HG03175 (cell line): ENCODE results near the gene ARL10.
"Not testable (repeated sequence)": the region's sequence is repeated elsewhere in the genome, so short reads cannot be mapped to it uniquely, and the experiment has no call there.

Experiments used
- ATAC-seq: cut with Tn5 transposase; IDR thresholded peaks from one replicate; pipeline ENCODE4 v1.9.1; 2021; ENCODE audit warnings: mild to moderate bottlenecking, moderate library complexity; ENCODE audit not compliant: unreplicated experiment

The ARL10 gene

DNA sequence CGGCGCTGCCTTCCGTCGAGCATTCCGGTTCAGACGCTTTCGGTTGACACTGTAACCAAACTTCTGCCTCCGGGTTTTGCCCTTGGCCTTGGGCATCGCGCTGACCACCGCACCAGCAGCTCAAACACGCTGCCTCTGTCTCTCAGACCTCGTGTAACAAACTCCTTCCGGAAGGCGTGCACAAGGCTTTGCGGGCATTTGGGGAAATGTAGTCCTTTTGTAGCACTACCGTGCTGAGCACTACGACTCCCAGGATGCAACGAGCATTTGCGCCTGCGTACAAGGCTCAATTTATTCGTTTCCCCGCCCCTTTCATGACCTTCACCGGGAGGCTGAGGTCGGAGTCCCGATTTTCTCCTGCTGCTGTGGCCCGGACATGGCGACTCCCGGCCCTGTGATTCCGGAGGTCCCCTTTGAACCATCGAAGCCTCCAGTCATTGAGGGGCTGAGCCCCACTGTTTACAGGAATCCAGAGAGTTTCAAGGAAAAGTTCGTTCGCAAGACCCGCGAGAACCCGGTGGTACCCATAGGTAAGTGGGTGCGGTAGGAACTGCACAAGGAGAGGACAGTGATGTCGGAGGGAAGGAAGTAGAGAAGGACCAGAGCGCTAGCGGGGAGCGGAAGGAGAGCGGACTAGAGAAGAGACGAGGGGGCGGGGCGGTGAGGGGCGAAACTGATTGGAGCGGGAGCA lies 23.3 kb downstream of the ARL10 start, which contains the start of the genes HIGD2A and NOP16:
Gene HIGD2A, plus strand, starts transcription at position 308 of the 691 bp plus-strand sequence. Its CDS starts 69 bp downstream, at position 377.
Gene NOP16, minus strand, starts transcription at position 155 of the 691 bp plus-strand sequence. Its CDS starts 59 bp downstream, at position 96.
- ATAC-seq = peak; percentile 88

DNA sequence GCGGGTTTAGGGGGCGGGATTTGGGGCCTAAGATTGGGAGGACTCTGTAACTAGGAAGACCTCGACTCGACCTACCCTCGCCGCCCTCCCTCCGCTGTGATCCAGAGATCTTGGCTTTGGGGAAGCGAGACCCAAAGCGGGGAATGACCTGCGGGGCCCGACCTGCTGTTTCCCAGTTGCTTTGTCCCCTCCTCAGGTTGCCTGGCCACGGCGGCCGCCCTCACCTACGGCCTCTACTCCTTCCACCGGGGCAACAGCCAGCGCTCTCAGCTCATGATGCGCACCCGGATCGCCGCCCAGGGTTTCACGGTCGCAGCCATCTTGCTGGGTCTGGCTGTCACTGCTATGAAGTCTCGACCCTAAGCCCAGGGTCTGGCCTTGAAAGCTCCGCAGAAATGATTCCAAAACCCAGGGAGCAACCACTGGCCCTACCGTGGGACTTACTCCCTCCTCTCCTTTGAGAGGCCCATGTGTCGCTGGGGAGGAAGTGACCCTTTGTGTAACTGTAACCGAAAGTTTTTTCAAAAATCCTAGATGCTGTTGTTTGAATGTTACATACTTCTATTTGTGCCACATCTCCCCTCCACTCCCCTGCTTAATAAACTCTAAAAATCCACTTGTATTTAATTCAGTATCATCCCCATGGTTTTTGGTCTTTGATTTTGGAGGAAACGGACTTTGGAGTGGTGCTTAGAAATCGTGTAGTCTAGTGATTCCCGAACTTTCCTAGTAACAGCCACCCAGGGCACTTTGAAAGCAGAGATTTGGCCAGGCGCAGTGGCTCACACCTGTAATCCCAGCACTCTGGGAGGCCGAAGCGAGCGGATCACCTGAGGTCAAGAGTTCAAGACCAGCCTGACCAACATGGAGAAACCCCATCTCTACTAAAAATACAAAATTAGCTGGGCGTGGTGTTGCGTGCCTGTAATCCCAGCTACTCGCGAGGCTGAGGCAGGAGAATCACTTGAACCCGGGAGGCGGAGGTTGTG lies 24.1 kb downstream of the ARL10 start:
- ATAC-seq = peak; percentile 34

DNA sequence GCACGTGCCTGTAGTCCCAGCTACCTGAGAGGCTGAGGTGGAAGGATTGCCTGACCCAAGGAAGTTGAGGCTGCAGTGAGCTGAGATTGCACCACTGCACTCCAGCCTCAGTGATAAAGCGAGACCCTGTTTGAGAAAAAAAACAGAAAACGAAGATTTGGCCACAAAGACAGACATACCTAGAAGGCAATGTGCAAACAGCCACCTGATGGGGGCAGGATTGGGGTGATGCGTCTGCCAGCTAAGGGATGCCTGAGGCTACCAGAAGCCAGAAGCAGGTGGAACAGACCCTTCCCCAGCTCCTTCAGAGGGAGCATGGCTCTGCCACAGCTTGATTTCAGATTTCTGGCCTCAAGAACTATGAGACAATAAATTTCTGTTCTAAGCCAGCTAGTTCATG lies 26.2 kb downstream of the ARL10 start:
- ATAC-seq = no peak

DNA sequence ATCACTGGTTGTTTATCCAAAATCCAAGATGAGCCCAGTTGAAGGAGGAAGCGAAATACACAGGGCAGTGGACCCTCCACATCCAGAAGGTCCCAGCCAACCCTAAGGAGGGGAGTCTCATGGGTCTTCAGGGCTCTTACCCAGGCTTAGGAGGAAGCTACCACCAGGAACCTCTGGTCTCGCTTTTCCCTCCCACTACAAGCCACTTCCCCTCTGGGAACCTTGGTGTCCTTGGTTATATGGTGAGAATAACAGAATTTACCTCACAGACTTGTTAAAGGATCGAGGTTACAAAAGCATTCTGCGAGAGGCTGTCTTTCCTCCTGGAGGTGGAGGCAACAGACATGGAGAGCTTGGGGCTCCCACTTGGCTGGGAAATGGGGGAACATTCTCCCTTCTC lies 26.7 kb downstream of the ARL10 start:
- no peak for ATAC-seq

DNA sequence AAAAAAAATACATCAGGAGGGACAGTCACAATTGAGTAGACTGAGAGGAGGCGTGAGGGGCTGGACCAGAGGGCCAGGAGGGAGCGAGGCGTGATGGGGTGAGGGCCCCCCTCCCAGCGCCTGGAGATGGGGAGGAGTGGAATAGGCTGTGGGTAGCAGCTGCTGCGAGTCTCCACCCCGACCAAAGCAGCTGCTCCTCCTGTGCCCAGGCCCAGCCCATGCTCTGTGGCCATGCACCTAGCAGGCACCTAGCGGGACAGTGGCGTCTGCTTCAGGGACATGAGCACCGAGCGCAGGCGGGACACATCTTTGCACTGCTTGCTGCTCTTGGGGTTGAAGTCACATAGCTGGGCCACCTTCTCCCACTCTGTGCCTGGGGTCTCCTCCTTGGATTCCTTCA lies 27.2 kb downstream of the ARL10 start:
- no peak for ATAC-seq

DNA sequence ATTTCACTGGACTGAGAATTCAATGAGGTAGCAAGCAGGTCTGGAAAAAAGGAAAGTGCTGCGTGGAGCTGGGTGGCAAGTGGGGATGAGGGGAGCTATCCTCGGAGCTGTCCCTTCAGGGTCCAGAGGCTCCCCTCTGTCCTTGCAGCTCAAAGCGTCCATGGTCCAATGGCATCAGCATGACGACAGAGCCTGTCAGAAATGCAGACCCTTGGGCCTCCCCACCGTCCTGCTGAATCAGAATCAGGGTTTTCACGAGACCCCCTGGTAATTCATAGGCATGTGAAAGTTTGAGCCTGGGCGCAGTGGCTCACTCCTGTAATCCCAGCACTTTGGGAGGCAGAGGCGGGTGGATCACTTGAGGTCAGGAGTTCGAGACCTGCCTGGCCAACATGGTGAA lies 28.8 kb downstream of the ARL10 start:
- no peak for ATAC-seq

DNA sequence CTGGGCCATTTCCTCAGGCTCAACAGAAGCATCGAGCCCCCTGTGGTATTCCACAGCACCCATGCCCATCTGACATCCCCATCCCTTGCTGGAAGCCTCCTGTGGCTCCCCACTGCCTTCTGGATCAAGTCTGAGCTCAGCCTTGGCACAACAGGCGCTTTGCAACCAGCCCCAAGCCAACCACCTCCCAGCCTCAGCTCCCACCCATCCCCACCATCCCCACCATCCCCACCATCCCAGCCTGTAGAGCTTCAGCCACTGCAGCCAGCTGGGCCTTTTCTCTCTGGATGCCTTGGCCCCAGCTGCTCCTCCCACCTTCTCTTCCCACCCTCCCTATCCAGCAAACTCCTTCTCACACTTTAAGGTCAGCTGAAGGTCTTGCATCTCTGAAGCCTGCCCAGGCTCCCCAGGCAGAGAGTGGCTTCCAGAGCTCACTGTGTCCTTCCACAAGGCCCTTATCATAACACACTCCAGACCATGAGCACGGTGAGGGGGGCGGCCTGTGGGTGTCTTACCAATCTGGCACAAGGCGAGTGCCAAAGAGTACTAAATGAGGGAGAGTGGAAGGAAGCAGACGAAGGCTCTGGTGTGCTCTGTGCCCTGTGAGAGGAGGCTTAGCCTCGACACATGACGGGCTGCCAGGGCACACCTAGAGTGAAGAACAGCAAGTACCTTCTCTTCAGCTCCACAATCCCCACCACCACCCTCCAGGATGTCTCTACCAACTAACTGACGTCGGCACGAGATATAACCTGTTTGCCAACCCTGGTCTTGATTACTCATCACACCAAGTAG lies 29.8 kb downstream of the ARL10 start:
- ATAC-seq = no peak

DNA sequence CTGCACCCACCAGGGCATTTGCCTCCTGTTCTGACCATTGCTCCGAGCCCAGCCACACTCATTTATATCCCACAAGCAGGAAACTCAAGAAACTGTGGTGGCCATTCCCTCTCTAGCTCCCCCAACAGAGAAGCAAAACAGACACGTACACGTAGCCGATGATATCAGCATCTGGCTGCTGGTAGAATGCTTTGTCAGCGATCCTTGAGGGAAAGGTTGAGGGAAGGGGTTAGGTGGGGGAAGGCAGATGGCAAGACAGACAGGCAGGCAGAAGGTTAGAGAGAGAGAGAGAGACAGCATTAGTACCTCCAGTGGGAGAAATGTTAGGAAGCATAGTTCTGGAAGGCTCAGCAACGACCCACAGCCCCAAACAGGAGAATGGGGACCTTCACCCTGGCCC lies 31.0 kb downstream of the ARL10 start:
- ATAC-seq = no peak

DNA sequence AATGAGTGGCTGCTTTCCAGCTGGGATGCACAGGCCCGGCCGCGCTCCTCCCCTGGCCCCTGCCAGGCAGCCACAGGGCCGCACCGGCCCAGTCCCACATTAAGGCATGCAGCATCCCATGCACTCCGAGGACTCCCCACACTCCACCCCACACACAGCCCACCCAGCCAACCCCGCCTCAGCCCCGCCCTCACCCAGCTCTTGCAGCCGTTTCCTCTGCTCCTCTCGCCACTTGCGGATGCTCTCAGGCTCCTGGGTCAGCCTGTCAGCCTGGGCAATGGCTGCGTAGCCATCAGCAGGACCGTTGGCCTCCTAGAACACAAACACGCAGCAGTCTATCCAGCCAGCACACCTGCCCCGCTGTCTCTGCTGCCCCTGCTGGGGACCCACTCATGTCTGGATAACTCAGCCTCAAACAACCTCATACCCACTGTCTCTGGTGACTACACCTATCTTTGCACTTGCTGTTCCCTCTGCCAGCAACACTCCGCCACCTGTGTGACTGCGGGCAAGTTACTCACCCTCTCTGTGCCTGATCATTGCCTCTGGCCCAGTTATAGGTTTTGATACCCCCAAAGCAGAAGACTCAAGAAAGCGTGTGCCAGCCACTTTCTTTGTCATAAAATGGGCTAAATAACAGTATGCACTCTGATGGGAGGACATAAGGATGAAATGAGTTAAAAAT lies 32.6 kb downstream of the ARL10 start:
- no peak for ATAC-seq

DNA sequence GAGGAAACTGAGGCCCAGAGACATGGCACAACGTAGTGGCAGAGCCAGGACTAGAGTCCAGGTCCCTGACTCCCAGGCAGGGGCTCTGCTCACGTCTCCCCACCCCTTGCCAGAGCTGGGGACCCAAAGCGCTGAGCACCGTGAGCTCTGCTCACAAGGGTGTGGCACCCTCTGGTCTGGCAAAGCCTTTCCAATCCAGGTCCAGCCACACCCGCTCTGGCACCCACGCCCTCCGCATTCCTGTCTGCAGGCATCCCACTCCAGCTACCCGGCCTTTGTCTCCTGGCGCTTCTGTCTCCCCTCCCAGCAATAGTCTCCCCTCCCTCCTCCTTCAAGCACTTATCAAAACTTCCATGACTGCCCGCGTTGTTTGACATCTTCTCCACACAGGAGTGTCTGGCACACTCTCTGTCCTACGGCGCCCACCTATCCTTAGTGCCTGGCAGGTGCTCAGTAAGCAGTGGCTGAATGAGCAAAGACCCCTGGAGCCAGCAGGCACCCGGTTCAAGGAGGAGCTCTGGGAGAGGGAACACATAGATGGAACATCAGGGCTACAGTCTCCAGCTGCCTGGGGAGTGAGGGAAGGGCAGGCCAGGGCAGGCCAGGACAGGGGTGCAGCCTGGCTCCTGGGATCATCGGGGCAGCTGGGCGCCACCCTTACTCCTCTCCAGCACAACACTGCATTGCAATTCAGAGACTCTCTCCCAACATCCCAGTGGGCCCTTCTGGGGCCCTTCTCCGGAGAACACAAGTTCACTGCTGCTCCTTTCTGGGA lies 35.3 kb downstream of the ARL10 start:
- ATAC-seq = no peak

DNA sequence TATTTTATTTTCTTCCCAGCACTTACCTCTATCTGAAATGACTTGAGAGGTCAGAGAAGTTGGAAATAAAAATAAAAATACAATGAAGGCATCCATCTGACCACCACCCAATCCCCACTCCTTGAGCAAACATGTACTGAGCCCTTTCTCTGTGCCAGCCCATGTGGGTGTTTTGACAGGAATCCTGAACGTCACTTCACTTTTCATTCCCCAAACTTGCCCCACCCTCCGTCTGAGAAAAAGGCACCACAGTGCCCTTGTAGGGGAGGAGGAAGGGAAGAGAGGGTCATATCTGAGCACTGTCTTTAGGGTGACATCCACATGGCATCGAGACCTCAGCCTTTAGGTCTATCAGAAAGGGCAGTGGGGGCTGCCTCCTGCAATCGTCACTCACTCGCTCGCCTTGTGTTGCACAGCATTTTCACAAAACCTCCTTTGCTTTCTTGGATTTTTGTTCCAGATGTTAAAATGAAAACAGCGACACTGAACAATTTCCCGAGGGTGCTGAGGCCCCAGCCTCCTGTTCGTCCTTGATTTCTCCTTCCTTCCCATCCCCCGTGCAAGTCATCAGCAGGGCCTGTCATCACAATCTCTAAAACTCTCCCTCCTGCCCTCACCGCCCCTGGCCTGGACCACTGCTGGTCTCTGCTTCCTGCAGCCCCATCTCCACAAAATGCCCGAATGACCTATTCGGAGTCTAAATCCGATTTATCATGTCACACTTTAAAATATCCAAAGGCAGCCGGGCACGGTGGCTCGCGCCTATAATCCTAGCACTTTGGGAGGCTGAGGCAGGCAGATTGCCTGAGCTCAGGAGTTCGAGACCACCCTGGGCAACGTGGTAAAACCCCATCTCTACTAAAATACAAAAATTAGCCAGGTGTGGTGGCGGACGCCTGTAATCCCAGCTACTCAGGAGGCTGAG lies 36.3 kb downstream of the ARL10 start:
- no peak for ATAC-seq

DNA sequence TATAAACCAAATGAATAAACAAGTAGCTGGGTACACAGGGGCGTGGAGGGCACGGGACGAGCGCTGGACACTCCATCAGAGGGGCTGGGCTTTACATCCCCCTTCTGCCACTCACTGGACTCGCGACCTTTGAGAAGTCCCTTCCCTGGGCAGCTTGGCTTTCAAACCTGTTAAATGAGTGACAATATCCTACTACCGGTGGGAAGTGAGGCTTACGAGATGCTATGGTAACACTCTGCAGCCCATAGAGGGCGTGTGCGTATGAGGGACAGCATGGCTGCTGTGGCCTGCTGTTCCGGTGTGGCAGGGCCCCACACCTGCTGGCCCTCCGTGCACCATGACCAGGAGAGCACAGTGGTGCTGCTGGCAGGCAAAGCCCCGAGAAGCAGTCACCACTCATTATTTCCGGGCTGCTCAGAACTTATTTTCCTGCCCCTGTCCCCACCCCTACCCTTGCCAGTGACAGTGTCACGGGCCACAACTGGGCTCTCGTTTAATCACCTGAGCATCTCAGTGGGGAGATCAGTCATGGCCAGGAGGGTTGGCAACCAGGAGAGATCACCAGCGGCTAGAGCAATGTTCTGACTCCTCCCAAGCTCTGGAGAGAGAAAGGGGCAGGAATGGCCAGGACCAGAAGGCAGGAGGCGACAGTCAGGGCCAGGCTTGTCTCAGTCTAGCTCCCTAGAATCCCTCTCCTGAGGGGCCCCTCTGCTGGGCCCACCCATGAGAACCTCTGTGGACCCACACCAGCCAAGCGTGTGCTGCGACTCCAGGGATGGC lies 40.6 kb downstream of the ARL10 start:
- ATAC-seq = no peak

DNA sequence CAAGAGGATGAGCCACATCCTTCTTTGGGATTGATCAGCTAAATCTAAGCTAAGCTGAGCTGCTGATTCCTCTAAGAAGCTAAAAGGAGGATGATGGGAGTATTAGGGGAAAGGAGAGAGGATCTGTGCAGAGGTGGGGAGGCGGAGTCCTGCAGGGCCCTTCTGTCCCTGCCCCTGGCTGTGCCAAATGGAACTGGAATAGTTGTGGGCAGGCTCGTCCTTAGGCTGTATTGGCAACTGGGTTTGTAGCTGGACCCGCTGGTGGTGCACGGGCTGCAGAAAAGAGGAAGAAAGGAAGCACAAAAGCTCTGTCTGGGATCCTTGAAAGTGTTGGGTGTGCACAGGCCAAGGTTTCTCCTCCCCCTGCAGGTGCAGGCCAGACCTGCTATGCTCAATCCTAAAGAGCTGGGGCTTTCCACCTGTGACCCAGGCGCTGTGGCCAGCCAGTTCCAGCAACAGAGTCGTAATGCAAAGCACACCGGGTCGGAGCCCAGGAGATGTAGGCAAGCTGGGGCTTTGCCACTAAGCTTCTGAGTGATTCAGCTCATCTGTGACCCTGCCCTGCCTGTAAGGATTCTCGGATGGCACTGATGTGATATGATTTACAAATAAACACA lies 41.3 kb downstream of the ARL10 start:
- no peak for ATAC-seq

DNA sequence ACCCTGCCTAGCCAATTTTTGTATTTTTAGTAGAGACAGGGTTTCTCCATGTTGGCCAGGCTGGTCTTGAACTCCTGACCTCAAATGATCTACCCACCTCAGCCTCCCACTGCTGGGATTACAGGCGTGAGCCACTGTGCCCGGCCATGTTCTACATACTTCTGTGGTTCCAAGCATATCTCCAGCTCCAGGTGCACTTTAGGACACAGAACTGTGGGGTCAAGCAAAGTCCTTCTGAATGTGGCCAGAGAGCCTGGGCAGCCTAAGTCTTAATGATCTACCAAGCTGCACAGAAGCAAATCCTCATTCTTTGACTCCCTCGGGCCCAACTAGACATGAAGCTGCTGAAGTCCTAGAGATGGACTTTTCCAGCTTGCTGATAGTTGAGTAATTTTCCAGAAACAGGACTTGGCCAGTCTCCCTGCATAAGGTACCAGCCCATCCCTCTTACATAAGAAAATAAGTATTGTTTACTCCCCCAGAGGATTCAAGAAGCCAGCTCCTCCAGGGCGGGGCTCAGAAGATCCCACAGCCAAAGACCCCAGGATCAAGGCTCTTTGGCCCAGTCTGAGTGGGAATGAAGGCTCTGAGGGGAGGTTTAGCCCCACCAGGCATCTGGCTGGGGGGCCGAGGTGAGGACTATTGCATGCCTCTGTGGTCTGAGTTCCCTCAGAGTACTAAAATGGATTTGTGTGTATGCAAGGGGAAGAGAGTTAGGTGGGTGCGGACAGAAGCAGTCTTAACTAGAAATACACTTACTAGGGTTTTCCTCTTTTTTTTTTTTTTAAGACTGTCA lies 42.4 kb downstream of the ARL10 start:
- no peak for ATAC-seq

DNA sequence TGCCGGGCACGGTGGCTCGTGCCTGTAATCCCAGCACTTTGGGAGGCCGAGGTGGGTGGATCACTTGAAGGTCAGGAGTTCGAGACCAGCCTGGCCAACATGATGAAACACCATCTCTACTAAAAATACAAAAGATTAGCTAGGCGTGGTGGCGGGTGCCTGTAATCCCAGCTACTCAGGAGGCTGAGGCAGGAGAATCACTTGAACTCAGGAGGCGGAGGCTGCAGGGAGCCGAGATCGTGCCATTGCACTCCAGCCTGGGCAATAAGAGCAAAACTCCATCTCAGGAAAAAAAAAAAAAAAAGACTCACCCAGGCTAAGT lies 42.9 kb downstream of the ARL10 start:
- ATAC-seq = not testable (repeated sequence)

DNA sequence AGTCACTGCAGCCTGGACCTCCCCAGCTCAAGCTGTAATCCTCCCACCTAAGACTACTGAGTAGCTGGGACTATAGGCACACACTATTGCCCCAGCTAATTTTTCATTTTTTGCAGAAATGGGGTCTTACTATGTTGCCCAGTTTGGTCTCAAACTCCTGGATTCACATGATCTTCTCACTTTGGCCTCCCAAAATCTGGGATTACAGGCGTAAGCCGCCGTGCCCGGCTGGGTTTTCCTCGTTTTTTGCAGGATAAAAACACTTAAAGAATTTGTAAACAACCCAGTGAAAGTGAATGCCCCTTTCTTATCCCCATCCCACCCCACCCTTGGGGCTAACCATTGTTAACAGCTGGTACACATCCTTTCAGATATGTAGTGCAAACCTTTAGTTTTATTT lies 43.3 kb downstream of the ARL10 start:
- no peak for ATAC-seq

DNA sequence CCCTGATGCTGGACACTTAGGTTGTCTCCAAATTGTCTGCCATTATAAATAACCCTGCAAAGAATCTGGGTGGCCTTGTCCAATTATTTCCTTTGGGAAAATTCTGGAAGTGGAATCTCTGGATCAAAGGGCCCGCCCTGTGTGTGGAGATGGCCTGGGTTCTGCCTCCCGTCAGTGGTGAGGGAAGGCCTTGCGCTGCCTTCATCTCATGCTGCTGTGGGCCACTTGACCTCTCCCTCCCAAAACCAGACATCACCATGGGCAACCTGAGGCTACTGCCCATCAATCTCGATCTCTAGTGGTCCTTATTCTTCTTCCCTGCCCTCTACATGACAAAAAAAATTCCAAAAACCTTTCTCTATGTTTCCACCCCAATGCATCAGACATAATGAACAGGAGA lies 44.5 kb downstream of the ARL10 start:
- no peak for ATAC-seq
